ENCODE results near the gene SDK1. TPM values are rescaled to one million over a fixed set of nuclear protein-coding genes. Genes with fewer than 3 reads are reported as not detected.

Gene SDK1
- total and polyA plus RNA-seq, 2 of the 8 experiments (the other 6 are each of a cell fraction or from before 2014, with no cell fraction given): 3.3 to 7.2 TPM

DNA sequence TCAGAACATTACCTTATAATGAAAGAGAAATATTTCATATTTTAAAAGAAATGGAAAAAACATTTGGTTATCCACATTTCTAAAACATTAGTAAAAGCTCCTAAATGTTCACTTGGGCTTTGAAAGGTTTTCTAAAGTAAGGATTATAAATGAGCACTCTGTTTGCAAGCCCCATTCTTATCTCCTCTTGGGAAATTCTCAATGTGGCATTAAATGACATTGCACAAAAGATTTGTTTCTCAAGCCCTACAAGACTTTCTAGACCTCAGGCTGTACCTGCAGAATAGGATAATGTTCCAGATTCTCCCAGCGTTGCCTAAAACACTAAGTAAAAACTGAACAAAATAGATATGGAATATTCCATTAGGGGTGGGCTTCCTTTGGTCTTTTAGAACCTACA is 723.1 kb downstream of the SDK1 start:
- Histone ChIP-seq H2BK15ac (ENCODE audit: low read length) (no peak overlapping the region), H3K56ac (replicated peaks; ENCODE audit: insufficient read length, low read depth, low read length) (no peak overlapping the region), H3K18ac (ENCODE audit: extremely low read depth, low read length) (no peak overlapping the region), H3K4me3 (ENCODE audit: extremely low read depth in 1 of 4, insufficient read depth in 2 of 4, low read depth in 3 of 4, low read length in 4 of 4) (no peak overlapping the region), H4K91ac (replicated peaks; ENCODE audit: insufficient read length, low read length) (no peak overlapping the region), H2BK5ac (ENCODE audit: low read depth, low read length) (no peak overlapping the region), H3K27ac (ENCODE audit: low read depth, low read length) (no peak overlapping the region), H3K4ac (replicated peaks; ENCODE audit: insufficient read length, low read depth, low read length) (no peak overlapping the region), H4K8ac (ENCODE audit: extremely low read depth, insufficient read depth, low read length) (no peak overlapping the region), H2AFZ (ENCODE audit: low read length) (no peak overlapping the region), H3K23me2 (ENCODE audit: low read depth, low read length) (no peaks in the 10 kb centered on the region), H2AK5ac (ENCODE audit: low read depth, low read length) (no peak overlapping the region), H3K36me3 (ENCODE audit: control insufficient read depth in 2 of 4, insufficient read depth in 4 of 4, low read length in 3 of 4) (no peaks in the 10 kb centered on the region; a peak in 1 of 8 replicates), H3K79me2 (ENCODE audit: control insufficient read depth in 1 of 2, insufficient read depth in 2 of 2, low read length in 2 of 2) (no peaks in the 10 kb centered on the region), H3K9ac (replicated peaks in 1 of 4; ENCODE audit: extremely low read depth in 1 of 4, low read depth in 3 of 4, low read length in 3 of 4) (no peak overlapping the region), H2BK20ac (ENCODE audit: low read length) (no peak overlapping the region), H2BK120ac (replicated peaks; ENCODE audit: low read depth, low read length) (no peak overlapping the region), H2BK12ac (ENCODE audit: low read depth, low read length) (no peak overlapping the region), H4K5ac (ENCODE audit: insufficient read length, low read depth, low read length) (no peak overlapping the region), H3K23ac (ENCODE audit: insufficient read length) (no peak overlapping the region), H3K9me3 (ENCODE audit: insufficient read depth in 2 of 2, low read depth in 1 of 2, low read length in 1 of 2) (peaks cover 7 to 8% of the 10 kb centered on the region in 2 experiments), H3K14ac (ENCODE audit: insufficient read length) (no peak overlapping the region), H3K4me2 (ENCODE audit: insufficient read depth in 1 of 2, low read depth in 2 of 2, low read length in 2 of 2) (no peak overlapping the region), H3K27me3 (replicated peaks in 1 of 4; ENCODE audit: control insufficient read depth in 3 of 4, extremely low read depth in 1 of 4, insufficient read depth in 3 of 4, low read length in 3 of 4) (no peaks in the 10 kb centered on the region), H3K4me1 (replicated peaks in 1 of 4; ENCODE audit: control insufficient read depth in 3 of 4, insufficient read depth in 4 of 4, low read length in 3 of 4) (peaks cover 0 to 5% (median 2%) of the 10 kb centered on the region in 4 experiments; a peak in 2 of 7 replicates), H3K79me1 (ENCODE audit: low read depth, low read length) (no peaks in the 10 kb centered on the region), H4K20me1 (replicated peaks in 1 of 2; ENCODE audit: control insufficient read depth in 1 of 2, insufficient read depth in 2 of 2, low read length in 2 of 2) (no peaks in the 10 kb centered on the region)
- WGBS, 2 experiments (ENCODE audit: extremely low coverage in 1 of 2, insufficient coverage in 1 of 2, insufficient read length in 1 of 2, insufficient replicate concordance in 2 of 2, low coverage in 1 of 2, low lambda C conversion rate in 2 of 2, missing lambda C conversion rate in 1 of 2): 94% methylated on average over 1 of the region's 1 CpG; no CpG with 5 or more reads in 1 of the 2 experiments
- POLR2A ChIA-PET (ENCODE audit: partially characterized antibody): no interaction called here
- CTCF ChIA-PET (ENCODE audit: partially characterized antibody): no interaction called here
- no peak for DNase-seq (ENCODE audit: low read depth in 1 of 2, low spot score in 2 of 2)
- TF ChIP-seq NRF1 (IDR thresholded peaks at IDR 0.05; ENCODE audit: low read depth, low read length) (no peak), CBX5 (IDR thresholded peaks at IDR 0.05; ENCODE audit: low read depth, low read length) (no peak), CTCF (IDR thresholded peaks at IDR 0.05; ENCODE audit: control extremely low read depth in 1 of 3, insufficient read depth in 1 of 3, low read depth in 1 of 3, low read length in 3 of 3) (no peak), HDAC6 (IDR thresholded peaks at IDR 0.05; ENCODE audit: low read depth, low read length) (no peak), CHD2 (IDR thresholded peaks at IDR 0.05; ENCODE audit: low read length) (no peak), RAD21 (IDR thresholded peaks at IDR 0.05 in 1 of 2, conservative IDR thresholded peaks at IDR 0.05 in 1 of 2; ENCODE audit: low read depth in 2 of 2, low read length in 2 of 2) (no peak), ATF2 (IDR thresholded peaks at IDR 0.05; ENCODE audit: low read length) (no peak), RXRA (IDR thresholded peaks at IDR 0.05; ENCODE audit: insufficient read depth, low read depth, low read length) (no peak), TBP (IDR thresholded peaks at IDR 0.05; ENCODE audit: low read depth, low read length) (no peak), BCL11A (IDR thresholded peaks at IDR 0.05; ENCODE audit: low read depth in 2 of 2, low read length in 2 of 2) (no peak)
- no peak for FAIRE-seq
